K562 (cell line): ENCODE measurements around the gene PDZD2. TPM values are rescaled to one million over a fixed set of nuclear protein-coding genes. Genes with fewer than 3 reads are reported as not detected.

Experiments used
- ATAC-seq: fragments of 200-7000 bp; cut with Tn5 transposase; 3 replicates; pipeline ENCODE4 v1.9.1; 2020; ENCODE audit warnings: moderate library complexity
- BruUV-seq: library from RNA; stranded (reverse); fragments of 400-500 nt; replicated peaks from 2 replicates; lab custom pipeline; 2021; lab: Mats Ljungman, UMichigan
- CTCF ChIA-PET: fragments of 300-600 bp; formaldehyde crosslinking; extraction: SDS; loops from one replicate; lab custom pipeline; 2021; ENCODE audit warnings: low intra/inter-chr PET ratio; lab: Yijun Ruan, JAX
- POLR2A ChIA-PET: fragments of 300-600, 350-650 bp; sonication (Branson Sonifier 250); formaldehyde crosslinking; extraction: SDS; loops from one replicate; lab custom pipeline; 2021; ENCODE audit warnings: antibody characterized with exemption, inconsistent platforms; lab: Yijun Ruan, JAX
- DNase-seq, 4 experiments: peaks; one replicate each; pipeline versions ENCODE4 v3.0.0 to v3.0.0-alpha.2; 2011 to 2018; ENCODE audit warnings: low spot score in 3 of 4, mixed read lengths in 3 of 4; ENCODE audit errors: extremely low read depth in 1 of 4
- FAIRE-seq: peaks from 2 replicates; lab custom pipeline; 2011; peaks lifted over from hg19 to GRCh38; lab: Jason Lieb, UNC
- H2AFZ ChIP-seq: 2 replicates; pipeline ENCODE4 v1.6.0; 2011; ENCODE audit warnings: low read depth, low read length, control low read depth, inconsistent platforms
- H3K27ac ChIP-seq: fragments of 200-600 bp; 3 replicates; pipeline ENCODE4 v1.8.0; 2011; ENCODE audit warnings: low read depth, mild to moderate bottlenecking, control low read depth, inconsistent platforms, low read length, moderate library complexity, mixed read lengths; ENCODE audit errors: extremely low read depth
- H3K27me3 ChIP-seq, 2 experiments: fragments of 300-600 bp in 1 of 2; 2 replicates in 1 of 2; 3 replicates in 1 of 2; pipeline versions ENCODE4 v1.6.0 to v1.8.0; 2011; ENCODE audit warnings: inconsistent platforms in 2 of 2, low read length in 2 of 2, mild to moderate bottlenecking in 1 of 2, mixed read lengths in 1 of 2, moderate library complexity in 1 of 2; ENCODE audit not compliant: control insufficient read depth in 2 of 2, insufficient read depth in 2 of 2
- H3K36me3 ChIP-seq: fragments of 300-600 bp; 3 replicates; pipeline ENCODE4 v1.8.0; 2011; ENCODE audit warnings: mild to moderate bottlenecking, low read length, inconsistent platforms; ENCODE audit not compliant: control insufficient read depth, insufficient read depth
- H3K4me1 ChIP-seq, 2 experiments: fragments of 200-600 bp in 1 of 2; replicated peaks in 1 of 2; 2 replicates in 1 of 2; 3 replicates in 1 of 2; pipeline versions ENCODE4 v1.5.1 to v1.8.0; 2011; ENCODE audit warnings: inconsistent platforms in 2 of 2, low read length in 2 of 2, mild to moderate bottlenecking in 1 of 2, mixed read lengths in 1 of 2, moderate library complexity in 1 of 2; ENCODE audit not compliant: control insufficient read depth in 2 of 2, insufficient read depth in 2 of 2
- H3K4me2 ChIP-seq: 2 replicates; pipeline ENCODE4 v1.6.1; 2011; ENCODE audit warnings: low read length, control low read depth, inconsistent platforms, mixed read lengths; ENCODE audit not compliant: insufficient read depth
- H3K4me3 ChIP-seq: fragments of 200-600 bp; sonication (generic), shearing (Covaris generic); 2 replicates; pipeline ENCODE4 v1.5.1; 2016; ENCODE audit warnings: control low read depth, inconsistent platforms
- H3K79me2 ChIP-seq: fragments of 200-600 bp; 3 replicates; pipeline ENCODE4 v1.8.0; 2011; ENCODE audit warnings: low read length, inconsistent platforms; ENCODE audit not compliant: control insufficient read depth, insufficient read depth
- H3K9ac ChIP-seq, 2 experiments: 2 replicates each; pipeline versions ENCODE4 v1.6.0 to v1.6.1; 2011; ENCODE audit warnings: low read depth in 2 of 2, low read length in 2 of 2, control low read depth in 1 of 2, inconsistent platforms in 1 of 2, mild to moderate bottlenecking in 1 of 2, mixed read lengths in 1 of 2; ENCODE audit not compliant: insufficient read depth in 1 of 2
- H3K9me1 ChIP-seq: one replicate; pipeline ENCODE4 v1.6.0; 2011; ENCODE audit warnings: inconsistent platforms, mild to moderate bottlenecking, low read length, moderate library complexity; ENCODE audit not compliant: control insufficient read depth, insufficient read depth
- H3K9me3 ChIP-seq: replicated peaks from 2 replicates; pipeline ENCODE4 v1.5.1; 2011; ENCODE audit warnings: low read depth, low read length, inconsistent platforms; ENCODE audit not compliant: control insufficient read depth, insufficient read depth
- H4K20me1 ChIP-seq: replicated peaks from 2 replicates; pipeline ENCODE4 v1.6.1; 2011; ENCODE audit warnings: low read length, inconsistent platforms, mixed read lengths; ENCODE audit not compliant: control insufficient read depth, insufficient read depth
- C11orf30 ChIP-seq: fragments of 450-650 bp; IDR thresholded peaks from 2 replicates; pipeline ENCODE4 v1.6.1; 2016; ENCODE audit warnings: low read depth, mild to moderate bottlenecking
- CHD2 ChIP-seq: IDR thresholded peaks from 2 replicates; pipeline ENCODE4 v1.6.1; 2011; ENCODE audit warnings: low read depth, low read length
- GTF2A2 ChIP-seq: IDR thresholded peaks from 2 replicates; pipeline ENCODE4 v1.6.1; 2016; ENCODE audit warnings: mild to moderate bottlenecking, missing genetic modification characterization, missing compliant biosample characterization
- HIVEP1 ChIP-seq: fragments of 250-450 bp; sonication (Bioruptor Pico); IDR thresholded peaks from 2 replicates; pipeline ENCODE4 v1.4.0; 2020; ENCODE audit warnings: mild to moderate bottlenecking
- HOXB6 ChIP-seq: fragments of 250-450 bp; sonication (Bioruptor Pico); IDR thresholded peaks from 2 replicates; pipeline ENCODE4 v1.5.1; 2022; ENCODE audit warnings: mild to moderate bottlenecking, borderline replicate concordance
- JUN ChIP-seq, 2 experiments: sonication (generic) in 1 of 2; formaldehyde crosslinking in 1 of 2; IDR thresholded peaks; 2 replicates each; pipeline versions ENCODE4 v1.6.1 to v1.8.0; 2012 to 2022; ENCODE audit warnings: borderline replicate concordance in 2 of 2, mild to moderate bottlenecking in 2 of 2, improper control_type of control experiment in 1 of 2, low read depth in 1 of 2, low read length in 1 of 2, missing genetic modification reagents in 1 of 2
- MAFF ChIP-seq: IDR thresholded peaks from 2 replicates; pipeline ENCODE4 v1.6.1; 2012; ENCODE audit warnings: low read length, improper control_type of control experiment
- MAFG ChIP-seq: fragments of 450-650 bp; conservative IDR thresholded peaks from 2 replicates; pipeline ENCODE4 v1.6.1; 2016; ENCODE audit warnings: missing genetic modification characterization, missing compliant biosample characterization
- NFE2 ChIP-seq: IDR thresholded peaks from 2 replicates; pipeline ENCODE4 v1.6.1; 2014; ENCODE audit warnings: antibody characterized with exemption, low read depth
- POLR2AphosphoS2 ChIP-seq: IDR thresholded peaks from 2 replicates; pipeline ENCODE4 v1.6.1; 2012; ENCODE audit warnings: low read length, improper control_type of control experiment
- PTTG1 ChIP-seq: fragments of 450-650 bp; IDR thresholded peaks from 2 replicates; pipeline ENCODE4 v1.6.1; 2016; ENCODE audit warnings: low read depth, mild to moderate bottlenecking, missing genetic modification characterization, missing compliant biosample characterization
- SNIP1 ChIP-seq: fragments of 450-650 bp; IDR thresholded peaks from 2 replicates; pipeline ENCODE4 v1.7.1; 2017; ENCODE audit warnings: low read depth, mild to moderate bottlenecking
- THRB ChIP-seq: fragments of 450-650 bp; formaldehyde crosslinking; conservative IDR thresholded peaks from 2 replicates; pipeline ENCODE4 v1.4.0; 2022; ENCODE audit warnings: mild to moderate bottlenecking, missing genetic modification characterization
- YY1 ChIP-seq, 3 experiments: IDR thresholded peaks; 2 replicates each; pipeline ENCODE4 v1.6.1; 2011; ENCODE audit warnings: low read length in 2 of 3, mild to moderate bottlenecking in 2 of 3, moderate library complexity in 2 of 3, borderline replicate concordance in 1 of 3, control low read depth in 1 of 3, low read depth in 1 of 3; ENCODE audit not compliant: insufficient read depth in 3 of 3, insufficient replicate concordance in 2 of 3, control insufficient read depth in 1 of 3, insufficient read length in 1 of 3; ENCODE audit errors: extremely low read depth in 1 of 3
- ZNF316 ChIP-seq: fragments of 450-650 bp; IDR thresholded peaks from 2 replicates; pipeline ENCODE4 v1.6.1; 2016
- ZNF507 ChIP-seq: conservative IDR thresholded peaks from 2 replicates; pipeline ENCODE4 v1.6.1; 2017; ENCODE audit warnings: missing genetic modification characterization, missing compliant biosample characterization
- ZNF696 ChIP-seq: fragments of 250-450 bp; sonication (Bioruptor Pico); conservative IDR thresholded peaks from 2 replicates; pipeline ENCODE4 v1.4.0; 2020; ENCODE audit warnings: mild to moderate bottlenecking, moderate library complexity
- WGBS: fragments of 100-300 bp; shearing (Covaris generic); methylation state at CpG from one replicate; pipeline ENCODE4 v1.1.6; 2016; ENCODE audit warnings: low coverage, mixed read lengths; ENCODE audit not compliant: insufficient coverage; ENCODE audit errors: missing lambda C conversion rate; 5-methylcytosine and 5-hydroxymethylcytosine counted together
- in situ Hi-C: fragments of 300-500 bp; cut with MboI; formaldehyde crosslinking; loops from 4 replicates; pipeline ENCODE4 v1.15.0; 2018; ENCODE audit warnings: inconsistent platforms, mixed read lengths
- intact Hi-C: fragments of 100-400 bp; cut with micrococcal nuclease; formaldehyde crosslinking; loops from 2 replicates; pipeline ENCODE4 v1.14.2; 2022
- polyA plus RNA-seq, 8 experiments: library from polyadenylated mRNA; depleted of rRNA in 4 of 8; stranded (reverse) in 5 of 8; unstranded in 3 of 8; fragments of >200 nt; fragmentation: Nextera tagmentation in 2 of 8; fragmentation: Illumina TruSeq in 1 of 8; extraction: Ambion mirVana in 2 of 8; extraction: Trizol in 1 of 8; gene quantifications; 2 replicates each; pipeline versions ENCODE4 v1.2.1 to v1.2.3, GENCODE V29; 2011 to 2014; ENCODE audit warnings: inconsistent platforms in 1 of 8, missing spikeins in 1 of 8
- total RNA-seq, 7 experiments: library from RNA; depleted of rRNA in 6 of 7; stranded (reverse); fragments of >200 nt in 6 of 7; fragmentation: Illumina TruSeq in 2 of 7; extraction: Trizol in 2 of 7; gene quantifications; 2 replicates each; pipeline versions ENCODE4 v1.2.1 to v1.2.3, GENCODE V29; 2011 to 2021; ENCODE audit warnings: low replicate concordance in 1 of 7
- TF ChIP-seq, protein P1 (sequence below): fragments of 250-450 bp; sonication (Bioruptor Pico); IDR thresholded peaks from 2 replicates; pipeline ENCODE4 v1.5.0; 2021
- TF ChIP-seq, protein P2 (sequence below): fragments of 200-800 bp; sonication (Bioruptor generic); IDR thresholded peaks from 2 replicates; pipeline ENCODE4 v1.6.1; 2017; ENCODE audit warnings: missing genetic modification characterization, missing compliant biosample characterization
- TF ChIP-seq, protein P3 (sequence below): sonication (generic); formaldehyde crosslinking; IDR thresholded peaks from 2 replicates; pipeline ENCODE4 v1.8.1; 2022; ENCODE audit warnings: missing genetic modification reagents

The PDZD2 gene
- total and polyA plus RNA-seq, 9 of the 15 experiments (the other 6 are each of a cell fraction or from before 2014, with no cell fraction given), result 0.02 to 0.08 (median 0.04) TPM; not detected in 6

DNA sequence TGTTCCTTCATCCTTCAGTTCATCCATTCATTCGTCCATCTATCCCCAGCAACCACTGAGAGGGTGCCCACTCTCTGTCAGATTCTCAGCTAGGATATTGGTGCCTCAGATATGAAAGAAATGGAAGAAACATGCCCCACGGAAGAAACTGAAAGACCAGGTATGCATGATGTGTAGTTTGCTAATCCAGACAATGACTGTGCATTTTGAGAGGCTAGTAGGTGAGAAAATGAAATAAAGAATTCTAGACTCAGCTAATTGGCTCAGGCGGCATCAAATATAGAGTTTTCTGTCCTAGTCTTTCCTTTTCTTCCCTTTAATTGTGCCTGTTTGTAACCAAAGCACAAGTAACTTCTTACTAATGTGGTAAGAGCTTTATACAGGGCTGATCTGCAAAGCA lies 104.7 kb downstream of the PDZD2 start:
- H3K9ac ChIP-seq, result no peak overlapping the region
- no peaks in the 10 kb centered on the region for H4K20me1 ChIP-seq
- H3K27me3 ChIP-seq, result no peaks in the 10 kb centered on the region; a peak in 1 of 5 replicates
- no peak overlapping the region for H3K4me3 ChIP-seq
- no peak overlapping the region for H2AFZ ChIP-seq
- ChIA-PET CTCF (no interaction called here), POLR2A (no interaction called here)
- ATAC-seq, result no peak
- no TSS peak for BruUV-seq
- H3K4me2 ChIP-seq, result no peak overlapping the region
- H3K79me2 ChIP-seq, result no peaks in the 10 kb centered on the region
- no peak overlapping the region for H3K27ac ChIP-seq
- no peaks in the 10 kb centered on the region for H3K4me1 ChIP-seq
- no peaks in the 10 kb centered on the region for H3K9me3 ChIP-seq
- WGBS, result 0% methylated on average over 3 of the region's 3 CpGs
- intact Hi-C loops (no loop called here), in situ Hi-C loops (no loop called here)
- no peaks in the 10 kb centered on the region for H3K36me3 ChIP-seq
- DNase-seq, result no peak
- no peak for FAIRE-seq
- H3K9me1 ChIP-seq, result no peaks in the 10 kb centered on the region
- TF ChIP-seq THRB (CRISPR knock-in tag) (no peak), HOXB6 (CRISPR knock-in tag) (no peak), NFE2 (peak; percentile 39), ZNF507 (tag) (no peak), GTF2A2 (tag) (no peak), MAFG (tag) (peak; percentile 65), POLR2AphosphoS2 (no peak), ZNF316 (peak; percentile 56), PTTG1 (tag) (no peak), JUN (IDR thresholded peaks at IDR 0.05; ENCODE audit: borderline replicate concordance, low read depth, low read length) (no peak), JUN (CRISPR knock-in tag; IDR thresholded peaks at IDR 0.05; ENCODE audit: borderline replicate concordance) (no peak), ZNF696 (CRISPR knock-in tag) (no peak), C11orf30 (no peak), SNIP1 (no peak), HIVEP1 (no peak), CHD2 (no peak), MAFF (peak; percentile 17; the same call in 1 of the 2 replicates), YY1 (IDR thresholded peaks at IDR 0.05; ENCODE audit: borderline replicate concordance in 1 of 3, control insufficient read depth in 1 of 3, extremely low read depth in 1 of 3, insufficient read depth in 3 of 3, insufficient read length in 1 of 3, insufficient replicate concordance in 2 of 3, low read depth in 1 of 3, low read length in 2 of 3) (no peak)
- TF ChIP-seq, protein P1, sequence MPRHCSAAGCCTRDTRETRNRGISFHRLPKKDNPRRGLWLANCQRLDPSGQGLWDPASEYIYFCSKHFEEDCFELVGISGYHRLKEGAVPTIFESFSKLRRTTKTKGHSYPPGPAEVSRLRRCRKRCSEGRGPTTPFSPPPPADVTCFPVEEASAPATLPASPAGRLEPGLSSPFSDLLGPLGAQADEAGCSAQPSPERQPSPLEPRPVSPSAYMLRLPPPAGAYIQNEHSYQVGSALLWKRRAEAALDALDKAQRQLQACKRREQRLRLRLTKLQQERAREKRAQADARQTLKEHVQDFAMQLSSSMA (CRISPR knock-in tag), result no peak
- TF ChIP-seq, protein P2, sequence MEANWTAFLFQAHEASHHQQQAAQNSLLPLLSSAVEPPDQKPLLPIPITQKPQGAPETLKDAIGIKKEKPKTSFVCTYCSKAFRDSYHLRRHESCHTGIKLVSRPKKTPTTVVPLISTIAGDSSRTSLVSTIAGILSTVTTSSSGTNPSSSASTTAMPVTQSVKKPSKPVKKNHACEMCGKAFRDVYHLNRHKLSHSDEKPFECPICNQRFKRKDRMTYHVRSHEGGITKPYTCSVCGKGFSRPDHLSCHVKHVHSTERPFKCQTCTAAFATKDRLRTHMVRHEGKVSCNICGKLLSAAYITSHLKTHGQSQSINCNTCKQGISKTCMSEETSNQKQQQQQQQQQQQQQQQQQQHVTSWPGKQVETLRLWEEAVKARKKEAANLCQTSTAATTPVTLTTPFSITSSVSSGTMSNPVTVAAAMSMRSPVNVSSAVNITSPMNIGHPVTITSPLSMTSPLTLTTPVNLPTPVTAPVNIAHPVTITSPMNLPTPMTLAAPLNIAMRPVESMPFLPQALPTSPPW (CRISPR knock-in tag), result no peak
- TF ChIP-seq, protein P3, sequence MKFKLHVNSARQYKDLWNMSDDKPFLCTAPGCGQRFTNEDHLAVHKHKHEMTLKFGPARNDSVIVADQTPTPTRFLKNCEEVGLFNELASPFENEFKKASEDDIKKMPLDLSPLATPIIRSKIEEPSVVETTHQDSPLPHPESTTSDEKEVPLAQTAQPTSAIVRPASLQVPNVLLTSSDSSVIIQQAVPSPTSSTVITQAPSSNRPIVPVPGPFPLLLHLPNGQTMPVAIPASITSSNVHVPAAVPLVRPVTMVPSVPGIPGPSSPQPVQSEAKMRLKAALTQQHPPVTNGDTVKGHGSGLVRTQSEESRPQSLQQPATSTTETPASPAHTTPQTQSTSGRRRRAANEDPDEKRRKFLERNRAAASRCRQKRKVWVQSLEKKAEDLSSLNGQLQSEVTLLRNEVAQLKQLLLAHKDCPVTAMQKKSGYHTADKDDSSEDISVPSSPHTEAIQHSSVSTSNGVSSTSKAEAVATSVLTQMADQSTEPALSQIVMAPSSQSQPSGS (CRISPR knock-in tag), result no peak
